ENCODE measurements around the gene CCNF. TPM values are rescaled to one million over a fixed set of nuclear protein-coding genes. Genes with fewer than 3 reads are reported as not detected.

CCNF gene
- total RNA-seq, 1 experiment from 2014 or later: 60.8 TPM

GRCh38 chr16:2464333-2464732, 35.1 kb downstream of the CCNF start (continued):
- TF ChIP-seq CBX3 (IDR thresholded peaks at IDR 0.05; ENCODE audit: low read depth): no peak

GRCh38 chr16:2465653-2466415, 36.6 kb downstream of the CCNF start:
- no peaks in the 10 kb centered on the region for H4K20me1 ChIP-seq (ENCODE audit: insufficient read depth)
- H3K9me2 ChIP-seq (ENCODE audit: insufficient read depth): no peaks in the 10 kb centered on the region
- ATAC-seq (0 out of 2 replicates have a peak, but pooled peaks have one; percentile 16), DNase-seq (ENCODE audit: low read depth, low spot score) (no peak)
- H3K36me3 ChIP-seq (ENCODE audit: control insufficient read depth in 1 of 2, insufficient read depth in 2 of 2, low read length in 2 of 2): no peaks in the 10 kb centered on the region
- H3K4me1 ChIP-seq (ENCODE audit: control insufficient read depth in 1 of 2, insufficient read depth in 2 of 2, low read length in 2 of 2): peaks cover 19 to 37% of the 10 kb centered on the region in 2 experiments
- RAD21 ChIA-PET (ENCODE audit: low non-redundant PET in 1 of 2, low total read pairs in 2 of 2, uncharacterized antibody in 2 of 2, unreplicated experiment in 2 of 2): no interaction called here
- no peak overlapping the region for H3K4me3 ChIP-seq (replicated peaks in 1 of 2; ENCODE audit: low read depth in 1 of 2, low read length in 2 of 2)
- intact Hi-C loops (cut with micrococcal nuclease): no loop called here
- CTCF ChIA-PET: no interaction called here
- POLR2A ChIA-PET: no interaction called here
- no peaks in the 10 kb centered on the region for H3K9me3 ChIP-seq (ENCODE audit: control insufficient read depth in 1 of 2, insufficient read depth in 1 of 2, low read depth in 1 of 2, low read length in 2 of 2)
- peaks cover 2% of the 10 kb centered on the region; the same call in 1 of the 2 replicates for H3K79me2 ChIP-seq (ENCODE audit: insufficient read depth, low read length)
- H2AFZ ChIP-seq (ENCODE audit: low read depth, low read length, poor library complexity, severe bottlenecking): no peak overlapping the region
- H3K27me3 ChIP-seq (ENCODE audit: insufficient read depth, low read length): no peaks in the 10 kb centered on the region
- BruUV-seq (replicated peaks): no TSS peak
- H3K9ac ChIP-seq (ENCODE audit: low read length): no peak overlapping the region
- no peak overlapping the region for H3K27ac ChIP-seq (ENCODE audit: low read depth, low read length)
- no peak overlapping the region for H3K4me2 ChIP-seq (ENCODE audit: low read length)
- peak in 2 of 3 experiments; percentile 41 to 55; a peak in 4 of 6 replicates for TF ChIP-seq CTCF (IDR thresholded peaks at IDR 0.05 in 2 of 3, conservative IDR thresholded peaks at IDR 0.05 in 1 of 3; ENCODE audit: borderline replicate concordance in 1 of 3, insufficient read depth in 1 of 3, low read depth in 2 of 3, low read length in 2 of 3)
- TF ChIP-seq MAX (IDR thresholded peaks at IDR 0.05): no peak
